BLaER1 treated with 17β-estradiol and CSF1 and Interleukin-3, amounts not matched to agents 10 nM and 100 nM (cell line): ENCODE data around the gene OMA1.
A peak's percentile ranks its signal among the peaks of the same experiment; 100 is the strongest.
"Not testable (repeated sequence)": the region's sequence is repeated elsewhere in the genome, so short reads cannot be mapped to it uniquely, and the experiment has no call there.

Experiments
- H3K27ac ChIP-seq, 11 experiments: shearing (Covaris generic); formaldehyde crosslinking; 2 replicates each; pipeline ENCODE4 v1.8.1; 2022
- H3K27me3 ChIP-seq, 11 experiments: shearing (Covaris generic); formaldehyde crosslinking; 2 replicates each; pipeline ENCODE4 v1.8.1; 2022
- H3K36me3 ChIP-seq, 11 experiments: shearing (Covaris generic); formaldehyde crosslinking; 2 replicates each; pipeline ENCODE4 v1.8.1; 2022
- H3K4me1 ChIP-seq, 10 experiments: shearing (Covaris generic); formaldehyde crosslinking; 2 replicates each; pipeline ENCODE4 v1.8.1; 2022
- H3K4me2 ChIP-seq, 11 experiments: shearing (Covaris generic); formaldehyde crosslinking; 2 replicates each; pipeline ENCODE4 v1.8.1; 2022
- H3K4me3 ChIP-seq, 10 experiments: shearing (Covaris generic); formaldehyde crosslinking; 2 replicates each; pipeline ENCODE4 v1.8.1; 2022
- H3K9ac ChIP-seq, 11 experiments: shearing (Covaris generic); formaldehyde crosslinking; 2 replicates each; pipeline ENCODE4 v1.8.1; 2022
- H3K9me3 ChIP-seq, 11 experiments: shearing (Covaris generic); formaldehyde crosslinking; replicated peaks in 1 of 11; 2 replicates each; pipeline ENCODE4 v1.8.1; 2022
- H4K20me1 ChIP-seq, 11 experiments: shearing (Covaris generic); formaldehyde crosslinking; 2 replicates each; pipeline ENCODE4 v1.8.1; 2022
- Cebpa-rat ChIP-seq, 11 experiments: shearing (Covaris generic); IDR thresholded peaks; 2 replicates each; pipeline ENCODE4 v1.8.1; 2022

The OMA1 gene

GRCh38 chr1:58568271-58568860 lies 21.8 kb upstream of the OMA1 start:
- H3K9me3 ChIP-seq = no peaks in the 10 kb centered on the region
- H3K27me3 ChIP-seq = no peaks in the 10 kb centered on the region
- no peaks in the 10 kb centered on the region for H4K20me1 ChIP-seq
- H3K9ac ChIP-seq = no peak overlapping the region
- TF ChIP-seq Cebpa-rat (IDR thresholded peaks at IDR 0.05) = no peak
- H3K4me1 ChIP-seq = no peaks in the 10 kb centered on the region
- H3K36me3 ChIP-seq = no peaks in the 10 kb centered on the region
- H3K4me2 ChIP-seq = no peak overlapping the region
- H3K4me3 ChIP-seq = no peak overlapping the region
- H3K27ac ChIP-seq = no peak overlapping the region

DNA sequence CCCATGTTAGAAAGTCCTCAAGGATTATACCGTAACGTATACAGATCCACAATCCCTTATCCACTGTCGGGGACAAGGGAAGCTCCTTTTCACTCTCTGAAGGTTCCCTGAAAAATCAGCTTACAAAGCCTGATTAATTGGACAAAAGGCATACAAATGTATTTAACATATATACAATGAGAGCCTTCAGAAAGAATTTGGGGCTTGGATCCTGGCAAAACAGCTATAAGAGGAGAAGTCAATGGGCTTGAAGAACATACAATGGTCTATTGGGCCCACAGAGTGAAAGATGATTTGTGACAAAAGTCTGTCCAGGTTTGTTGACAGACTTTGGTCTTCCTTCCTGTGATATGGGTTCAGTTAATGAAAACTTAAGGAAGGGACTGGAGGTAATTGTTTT lies 19.8 kb upstream of the OMA1 start:
- Histone ChIP-seq H3K4me3 (no peak overlapping the region), H3K27ac (no peak overlapping the region), H3K4me1 (peaks cover 0 to 4% (median 0%) of the 10 kb centered on the region in 10 experiments; a peak in 2 of 20 replicates), H3K27me3 (no peaks in the 10 kb centered on the region), H3K9ac (no peak overlapping the region), H3K4me2 (no peak overlapping the region), H4K20me1 (no peaks in the 10 kb centered on the region), H3K9me3 (no peaks in the 10 kb centered on the region), H3K36me3 (no peaks in the 10 kb centered on the region)
- TF ChIP-seq Cebpa-rat (IDR thresholded peaks at IDR 0.05) = no peak

DNA sequence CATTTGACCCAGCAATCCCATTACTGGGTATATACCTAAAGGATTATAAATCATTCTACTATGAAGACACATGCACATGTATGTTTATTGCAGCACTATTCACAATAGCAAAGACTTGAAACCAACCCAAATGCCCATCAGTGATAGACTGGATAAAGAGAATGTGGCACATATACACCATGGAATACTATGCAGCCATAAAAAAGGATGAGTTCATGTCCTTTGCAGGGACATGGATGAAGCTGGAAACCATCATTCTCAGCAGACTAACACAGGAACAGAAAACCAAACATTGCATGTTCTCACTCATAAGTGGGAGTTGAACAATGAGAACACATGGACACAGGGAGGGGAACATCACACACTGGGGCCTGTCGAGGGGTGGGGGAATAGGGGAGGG lies 17.2 kb upstream of the OMA1 start:
- H3K4me3 ChIP-seq, H3K27ac ChIP-seq, H3K9me3 ChIP-seq, H3K27me3 ChIP-seq, H3K36me3 ChIP-seq, H3K4me1 ChIP-seq, H3K4me2 ChIP-seq, H4K20me1 ChIP-seq, H3K9ac ChIP-seq: not testable (repeated sequence)

- no peaks in the 10 kb centered on the region for H3K27me3 ChIP-seq
- H4K20me1 ChIP-seq = no peaks in the 10 kb centered on the region
- TF ChIP-seq Cebpa-rat (IDR thresholded peaks at IDR 0.05) = no peak
- no peak overlapping the region for H3K4me3 ChIP-seq
- peaks cover 0 to 8% (median 0%) of the 10 kb centered on the region in 10 experiments; a peak in 2 of 20 replicates for H3K4me1 ChIP-seq
- H3K9ac ChIP-seq = no peak overlapping the region
- H3K9me3 ChIP-seq = peaks cover 0 to 9% (median 6%) of the 10 kb centered on the region in 11 experiments; a peak in 8 of 22 replicates
- no peaks in the 10 kb centered on the region for H3K36me3 ChIP-seq
- H3K27ac ChIP-seq = no peak overlapping the region
- H3K4me2 ChIP-seq = peak overlapping the region in 1 of 11 experiments; percentile 9; a peak in 1 of 22 replicates
These were observed 15.1 kb upstream of the OMA1 start for GRCh38 chr1:58561633-58562032.

DNA sequence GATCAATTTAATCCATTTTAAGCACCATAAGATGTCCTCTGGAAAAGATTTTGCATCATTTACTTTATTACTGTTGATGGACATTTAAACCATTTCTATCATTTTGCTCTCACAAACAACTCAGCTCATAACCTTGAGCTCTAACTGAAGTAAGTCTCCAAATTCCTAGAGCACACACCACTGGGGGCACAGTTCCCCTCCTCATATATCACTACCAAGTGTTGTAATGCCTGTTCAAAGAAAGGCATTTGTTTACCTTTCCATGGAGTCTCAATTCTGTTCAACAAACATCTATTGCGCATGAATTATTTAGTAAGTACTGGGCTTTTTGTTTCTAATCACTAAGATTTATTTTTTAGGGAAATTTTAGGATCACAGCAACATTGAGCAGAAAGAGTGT lies 8.9 kb upstream of the OMA1 start:
- Histone ChIP-seq H3K27me3 (no peaks in the 10 kb centered on the region), H3K4me2 (no peak overlapping the region), H3K4me1 (no peaks in the 10 kb centered on the region), H3K9ac (no peak overlapping the region), H3K4me3 (no peak overlapping the region), H3K27ac (no peak overlapping the region), H3K36me3 (no peaks in the 10 kb centered on the region), H4K20me1 (no peaks in the 10 kb centered on the region), H3K9me3 (peaks cover 0 to 8% (median 6%) of the 10 kb centered on the region in 11 experiments; a peak in 8 of 22 replicates)
- TF ChIP-seq Cebpa-rat (IDR thresholded peaks at IDR 0.05) = no peak

DNA sequence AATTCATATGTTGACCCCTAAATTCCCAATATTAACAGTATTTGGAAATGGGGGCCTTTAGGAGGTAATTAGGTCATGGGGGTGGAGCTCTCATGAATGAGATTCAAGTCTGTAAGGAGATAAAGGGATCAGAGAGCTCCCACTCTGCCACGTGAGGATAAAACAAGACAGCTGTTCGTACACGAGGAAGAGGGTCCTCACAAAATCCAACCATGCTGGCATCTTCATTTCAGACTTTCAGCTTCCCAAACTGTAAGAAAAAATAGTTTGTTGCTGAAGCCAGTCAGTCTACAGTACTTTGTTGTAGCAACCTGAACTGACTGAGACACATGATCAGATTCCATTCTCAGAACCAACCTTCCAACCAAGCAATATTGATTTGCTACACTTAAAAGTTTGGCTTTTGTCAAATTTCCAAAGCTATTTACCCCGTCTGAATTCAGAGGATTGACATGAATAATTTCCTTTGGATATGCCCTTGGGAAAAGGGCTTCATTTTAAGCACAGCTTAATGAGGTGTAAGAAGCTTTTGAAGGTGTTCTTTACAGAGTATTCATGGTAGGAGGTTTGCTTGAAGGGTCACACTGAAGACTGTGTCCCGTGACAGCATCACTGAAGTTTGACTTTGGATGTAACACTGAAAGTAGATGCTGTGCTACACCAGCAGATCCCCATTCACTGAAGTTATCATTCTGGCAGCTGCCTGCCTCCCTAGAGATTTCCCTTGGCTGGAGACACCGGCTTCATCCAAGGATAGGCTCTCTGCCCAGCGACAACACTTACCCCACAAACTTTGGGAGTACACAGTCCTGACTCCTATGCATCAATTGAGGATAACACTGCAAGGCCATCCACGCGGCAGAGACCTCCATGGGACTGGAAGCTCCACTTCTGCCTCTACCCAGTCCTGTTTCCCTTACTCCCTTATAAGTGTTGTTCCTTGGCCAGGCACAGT lies 4.9 kb upstream of the OMA1 start:
- H3K9ac ChIP-seq = no peak overlapping the region
- H3K9me3 ChIP-seq = no peaks in the 10 kb centered on the region
- no peak overlapping the region for H3K4me3 ChIP-seq
- no peaks in the 10 kb centered on the region for H4K20me1 ChIP-seq
- peaks cover 0 to 6% (median 0%) of the 10 kb centered on the region in 10 experiments; a peak in 4 of 20 replicates for H3K4me1 ChIP-seq
- H3K27ac ChIP-seq = no peak overlapping the region
- no peak overlapping the region for H3K4me2 ChIP-seq
- no peak for TF ChIP-seq Cebpa-rat (IDR thresholded peaks at IDR 0.05)
- H3K36me3 ChIP-seq = no peaks in the 10 kb centered on the region
- no peaks in the 10 kb centered on the region for H3K27me3 ChIP-seq

GRCh38 chr1:58549291-58549690 lies 2.8 kb upstream of the OMA1 start:
- not testable (repeated sequence) for H3K9ac ChIP-seq, H3K27ac ChIP-seq, H3K36me3 ChIP-seq, H3K4me2 ChIP-seq, H3K4me3 ChIP-seq, H3K9me3 ChIP-seq, H4K20me1 ChIP-seq, H3K27me3 ChIP-seq
- H3K4me1 ChIP-seq = peaks cover 12 to 19% (median 13%) of the 10 kb centered on the region in 10 experiments

GRCh38 chr1:58548371-58548770 lies 1.8 kb upstream of the OMA1 start:
- no peak for TF ChIP-seq Cebpa-rat (IDR thresholded peaks at IDR 0.05)
- no peak overlapping the region for H3K4me3 ChIP-seq
- H3K4me1 ChIP-seq = peaks cover 12 to 19% (median 13%) of the 10 kb centered on the region in 10 experiments
- no peak overlapping the region for H3K9ac ChIP-seq
- H3K27ac ChIP-seq = no peak overlapping the region
- H3K27me3 ChIP-seq = no peaks in the 10 kb centered on the region
- no peak overlapping the region for H3K4me2 ChIP-seq
- no peaks in the 10 kb centered on the region for H3K36me3 ChIP-seq
- no peaks in the 10 kb centered on the region for H3K9me3 ChIP-seq
- no peaks in the 10 kb centered on the region for H4K20me1 ChIP-seq

DNA sequence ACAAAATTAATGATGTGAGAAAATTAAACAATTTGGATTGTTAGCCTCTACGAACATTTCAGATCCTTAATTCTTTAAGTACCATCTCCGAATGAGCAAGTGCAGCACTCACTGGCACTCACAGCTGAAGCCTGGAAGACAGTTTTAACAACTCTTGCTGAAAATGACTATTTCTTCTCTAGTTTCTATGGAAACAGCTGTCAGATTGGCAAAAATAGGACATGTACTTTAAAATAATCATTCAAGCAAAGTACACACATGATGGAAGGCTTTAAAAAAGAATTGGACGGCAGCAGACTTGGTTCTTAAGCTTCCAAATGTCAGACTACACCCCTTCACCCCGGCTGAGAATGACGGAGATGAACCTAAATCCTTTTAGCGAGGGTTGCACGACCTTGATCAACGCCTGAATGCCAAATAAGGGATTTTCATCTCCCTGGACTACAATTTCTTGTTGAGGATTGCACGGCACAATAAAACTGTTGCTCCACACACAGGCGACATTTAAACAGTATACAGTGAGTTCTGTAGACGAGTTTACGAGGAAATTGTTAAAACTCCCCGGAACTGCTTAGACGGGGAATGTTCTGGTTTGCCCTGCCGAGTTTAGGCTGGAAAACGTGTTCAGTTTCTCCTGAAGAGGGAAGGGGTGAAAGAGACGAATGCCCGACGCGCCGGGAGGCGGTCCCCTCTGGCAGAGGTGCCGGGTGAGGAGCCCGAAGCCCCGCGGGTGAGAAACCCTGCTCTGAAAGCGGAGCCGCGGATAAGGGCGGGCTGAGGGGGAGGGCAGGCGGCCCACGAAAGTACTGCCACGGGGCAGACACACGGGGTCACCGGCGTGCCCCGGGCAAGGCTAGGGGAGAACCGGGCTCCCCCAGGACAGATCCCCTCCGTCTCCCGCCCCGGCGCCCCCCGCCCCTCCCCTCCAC lies 671 bp downstream of the OMA1 start:
- no peaks in the 10 kb centered on the region for H3K27me3 ChIP-seq
- no peaks in the 10 kb centered on the region for H3K9me3 ChIP-seq
- H3K27ac ChIP-seq = peak overlapping the region; percentile 73 to 93 (median 86)

More for the DNA sequence above, 671 bp downstream of the OMA1 start:
- peak overlapping the region; percentile 61 to 76 (median 70) for H3K4me3 ChIP-seq
- H3K9ac ChIP-seq = peak overlapping the region; percentile 77 to 92 (median 87)
- peak overlapping the region; percentile 67 to 92 (median 87) for H3K4me2 ChIP-seq
- peaks cover 12 to 19% (median 13%) of the 10 kb centered on the region in 10 experiments for H3K4me1 ChIP-seq
- no peaks in the 10 kb centered on the region for H3K36me3 ChIP-seq
- no peaks in the 10 kb centered on the region for H4K20me1 ChIP-seq
- no peak for TF ChIP-seq Cebpa-rat (IDR thresholded peaks at IDR 0.05)
